Activated naive CD8-positive, alpha-beta T cell treated with anti-CD3 and anti-CD28 coated beads, Interleukin-2, amount 50 U/mL, for 16 hours (primary cell): ENCODE results near the gene CIDEA.

Source experiments
- DNase-seq: peaks from one replicate; pipeline ENCODE4 v3.0.0-alpha.2; 2020; ENCODE audit warnings: low read depth, low spot score

CIDEA gene

GRCh38 chr18:12271376-12272235, 17.4 kb downstream of the CIDEA start:
- peak; percentile 14 for DNase-seq

- DNase-seq, result no peak
Observed at GRCh38 chr18:12274793-12275192, 20.6 kb downstream of the CIDEA start.

- no peak for DNase-seq
Observed at GRCh38 chr18:12276736-12277554, 22.8 kb downstream of the CIDEA start.

- no peak for DNase-seq
Observed at GRCh38 chr18:12278215-12278671, 24.1 kb downstream of the CIDEA start.

DNA sequence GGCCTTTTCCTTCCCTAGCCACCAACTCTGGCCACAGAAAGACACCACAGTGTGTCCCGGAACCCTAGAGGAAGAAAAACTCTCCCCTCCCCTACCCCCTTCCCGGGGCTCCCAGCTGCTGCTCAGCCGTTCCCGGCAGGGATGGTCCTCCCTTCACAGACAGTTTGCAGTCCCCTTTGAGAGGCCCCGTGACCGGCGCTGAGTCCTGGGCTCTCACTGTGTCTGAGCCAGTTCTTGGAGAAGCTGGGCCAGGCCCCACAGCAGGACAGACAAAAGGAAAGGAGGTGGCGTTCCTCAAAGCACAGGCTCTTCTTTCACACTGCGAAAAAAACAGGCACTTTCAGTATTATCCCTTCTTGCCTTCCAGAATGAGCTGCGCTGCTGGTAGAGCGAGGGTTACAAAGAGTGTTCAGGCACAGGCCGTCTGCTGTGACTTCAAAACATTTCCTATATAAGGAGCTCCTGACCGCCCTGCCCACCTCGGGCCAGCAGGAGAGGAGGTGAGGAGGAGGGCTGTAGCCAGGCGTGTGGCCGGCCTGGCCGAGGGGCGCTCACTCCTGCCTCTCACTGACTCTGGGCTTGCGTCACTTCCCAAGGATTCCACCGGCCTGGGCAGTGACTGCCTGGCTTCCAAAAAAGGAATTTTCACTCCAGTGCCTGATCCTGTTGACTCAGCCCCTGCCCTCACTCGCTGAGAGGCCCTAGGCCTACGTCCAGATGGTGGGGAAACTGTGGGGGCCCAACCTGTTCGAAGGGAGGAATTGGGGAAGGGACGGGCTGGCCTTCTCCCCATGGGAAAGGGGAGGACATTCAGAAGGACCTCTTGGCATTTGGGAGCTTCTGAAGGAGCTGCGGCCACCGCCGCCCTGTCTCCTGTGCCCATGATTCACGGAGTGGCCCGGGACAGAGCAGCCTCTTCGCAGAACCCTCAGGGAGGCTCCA, 24.9 kb downstream of the CIDEA start:
- DNase-seq, result no peak

DNA sequence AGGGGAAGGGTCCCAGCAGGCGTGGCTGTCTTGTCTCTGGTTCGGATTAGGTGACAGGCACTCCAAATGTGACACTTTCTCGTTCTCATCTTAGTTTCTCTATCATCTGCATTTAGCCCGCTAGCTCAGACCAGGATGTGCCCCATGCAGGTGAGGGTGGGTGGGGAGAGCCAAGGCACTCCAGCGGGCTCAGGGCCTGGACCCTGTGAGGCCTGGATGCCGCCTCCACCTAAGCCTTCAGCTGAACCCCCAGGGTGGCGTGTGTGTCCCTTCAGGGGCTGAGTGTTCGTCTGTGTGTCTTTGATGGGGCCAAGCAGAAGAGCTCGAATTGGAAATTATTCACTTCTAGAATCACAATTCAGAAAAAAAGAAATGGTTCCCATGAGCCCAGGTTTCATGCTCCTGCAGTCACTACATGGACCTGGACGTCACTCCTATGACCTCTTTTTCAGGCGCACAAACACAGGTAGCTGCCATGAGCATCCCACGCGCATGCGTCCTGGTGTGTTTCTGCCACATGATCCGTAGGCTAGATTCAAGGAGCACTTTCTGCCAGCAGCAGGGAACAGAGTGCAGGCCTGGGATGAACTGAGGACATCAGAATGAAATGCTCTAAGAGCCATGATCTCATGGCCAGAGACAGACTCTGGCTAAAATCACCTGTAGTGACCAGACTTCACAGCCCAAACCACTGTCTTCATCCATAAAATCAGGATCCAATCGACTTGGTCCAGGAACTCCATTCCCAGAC, 25.8 kb downstream of the CIDEA start:
- DNase-seq, result no peak

GRCh38 chr18:12281861-12282260, 27.7 kb downstream of the CIDEA start:
- no peak for DNase-seq

DNA sequence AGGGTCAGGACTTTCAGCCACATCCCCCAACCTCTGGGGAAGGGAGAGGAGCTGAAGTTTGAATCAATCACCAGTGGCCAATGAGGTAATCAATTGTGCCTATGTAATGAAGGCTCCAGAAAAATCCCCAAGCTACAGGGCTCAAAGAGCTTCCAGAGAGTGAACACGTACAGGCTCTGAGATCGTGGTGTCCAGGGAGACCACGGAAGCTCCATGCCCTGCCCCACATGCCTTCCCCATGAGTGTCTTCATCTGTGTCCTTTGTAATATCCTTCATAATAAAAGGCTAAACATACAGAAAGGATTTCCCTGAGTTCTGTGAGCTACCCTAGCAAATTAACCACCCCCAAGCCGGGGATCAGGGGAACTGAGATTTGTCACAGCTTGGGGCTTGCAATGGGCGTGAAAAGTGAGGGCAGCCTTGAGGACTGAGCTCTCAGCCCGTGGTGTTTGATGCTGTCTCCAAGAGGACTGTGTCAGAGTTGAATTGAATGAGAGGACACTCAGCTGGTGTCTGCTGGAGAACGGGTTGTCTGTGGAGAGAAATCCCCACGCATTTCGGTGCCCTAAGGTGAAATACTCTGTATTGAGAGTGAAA, 28.4 kb downstream of the CIDEA start:
- DNase-seq, result no peak

- no peak for DNase-seq
Observed at GRCh38 chr18:12283256-12283655, 29.1 kb downstream of the CIDEA start.

DNA sequence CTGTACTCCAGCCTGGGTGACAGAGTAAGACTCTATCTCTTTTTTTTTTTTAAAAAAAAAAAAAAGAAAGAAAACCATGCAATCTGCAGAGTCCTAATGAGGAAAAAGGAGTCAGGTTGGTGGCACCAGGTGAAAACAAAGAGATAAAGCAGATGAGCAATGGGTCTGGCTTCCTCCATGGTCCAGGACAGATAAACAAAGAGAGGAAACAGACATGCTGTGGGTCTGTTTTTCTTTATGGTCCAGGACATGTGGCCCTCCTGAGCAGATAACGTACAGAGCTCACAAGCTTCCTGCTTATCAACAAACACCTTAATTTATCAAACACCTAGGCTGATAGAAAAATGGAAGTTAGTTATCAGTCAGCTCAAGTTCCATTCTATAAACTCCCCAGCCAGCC, 29.5 kb downstream of the CIDEA start:
- no peak for DNase-seq

- no peak for DNase-seq
Observed at GRCh38 chr18:12287131-12287681, 33.0 kb downstream of the CIDEA start.

DNA sequence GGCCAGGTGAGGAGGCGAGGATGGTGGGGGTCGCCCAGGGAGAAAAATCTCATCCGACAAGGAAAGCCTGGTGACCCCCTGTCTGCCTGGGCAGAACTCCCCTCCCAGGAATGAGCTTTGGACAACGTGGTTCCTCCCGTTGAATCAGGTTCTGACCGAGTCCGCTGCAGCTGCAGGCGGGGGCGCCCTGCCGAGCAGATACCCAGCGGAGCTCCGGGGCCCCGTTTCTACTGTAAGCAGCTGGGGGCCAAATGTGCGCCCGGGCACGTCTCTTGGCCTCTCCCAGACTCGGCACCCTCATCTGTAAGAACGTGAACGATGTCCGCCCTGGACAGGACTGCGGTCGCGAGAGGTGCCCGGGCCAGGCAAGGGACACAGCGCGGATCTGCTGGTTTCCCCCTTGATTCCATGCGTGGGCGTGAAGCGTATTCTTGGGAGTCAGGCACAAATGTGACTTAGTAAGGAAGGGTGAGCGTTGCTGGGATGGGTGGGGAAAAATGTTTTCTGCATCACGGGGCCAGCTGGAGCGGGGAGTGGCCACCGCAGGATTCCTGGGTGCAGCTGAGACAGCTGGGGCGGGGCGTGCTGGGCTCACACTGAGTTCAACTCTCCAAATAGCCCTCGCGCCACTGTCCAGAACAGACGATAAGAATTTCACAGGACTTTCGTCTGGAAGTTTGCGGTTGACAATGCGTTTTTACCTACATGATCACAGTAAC, 33.7 kb downstream of the CIDEA start:
- DNase-seq, result no peak

- DNase-seq, result no peak
Observed at GRCh38 chr18:12288403-12288755, 34.2 kb downstream of the CIDEA start.

GRCh38 chr18:12290086-12290485, 35.9 kb downstream of the CIDEA start:
- no peak for DNase-seq

DNA sequence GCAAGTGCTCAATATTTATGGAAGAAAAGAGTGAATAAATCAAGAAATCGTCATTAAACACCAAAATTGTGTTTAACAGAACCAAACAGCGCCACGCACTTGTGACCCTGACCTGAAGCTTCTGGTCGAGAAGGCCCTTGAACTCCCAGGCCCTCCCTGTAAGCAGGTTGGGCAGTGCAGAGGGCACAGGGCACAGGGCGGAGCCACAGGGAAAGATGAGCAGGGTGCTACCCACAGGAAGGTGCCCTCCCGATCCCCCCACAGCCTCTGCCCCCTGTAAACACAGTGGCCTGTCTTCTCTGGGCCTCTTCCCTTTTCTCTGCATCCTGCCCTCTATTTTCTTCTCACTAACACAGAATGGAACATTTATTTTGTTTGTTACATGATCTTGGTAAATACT, 37.0 kb downstream of the CIDEA start:
- no peak for DNase-seq

DNA sequence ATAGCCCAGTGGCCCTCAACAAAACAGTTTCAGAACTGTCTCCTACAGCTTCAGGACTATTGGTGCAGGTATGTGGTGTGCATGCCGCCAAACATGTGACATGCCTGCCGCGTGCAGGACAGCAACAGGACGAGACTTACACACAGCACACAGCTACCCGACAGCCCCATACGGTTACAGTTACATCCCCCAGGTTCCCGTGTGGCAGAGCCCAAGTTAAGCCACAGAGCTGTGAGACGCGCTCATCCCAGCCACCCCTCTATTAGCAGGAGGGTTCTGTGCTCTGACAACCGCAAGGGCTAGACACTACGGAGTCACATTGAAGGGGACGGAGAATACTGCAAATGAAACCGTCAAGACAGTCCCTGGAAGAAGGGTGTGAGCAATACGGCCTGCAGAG, 37.5 kb downstream of the CIDEA start:
- DNase-seq, result no peak

GRCh38 chr18:12293831-12294230, 39.7 kb downstream of the CIDEA start:
- no peak for DNase-seq

DNA sequence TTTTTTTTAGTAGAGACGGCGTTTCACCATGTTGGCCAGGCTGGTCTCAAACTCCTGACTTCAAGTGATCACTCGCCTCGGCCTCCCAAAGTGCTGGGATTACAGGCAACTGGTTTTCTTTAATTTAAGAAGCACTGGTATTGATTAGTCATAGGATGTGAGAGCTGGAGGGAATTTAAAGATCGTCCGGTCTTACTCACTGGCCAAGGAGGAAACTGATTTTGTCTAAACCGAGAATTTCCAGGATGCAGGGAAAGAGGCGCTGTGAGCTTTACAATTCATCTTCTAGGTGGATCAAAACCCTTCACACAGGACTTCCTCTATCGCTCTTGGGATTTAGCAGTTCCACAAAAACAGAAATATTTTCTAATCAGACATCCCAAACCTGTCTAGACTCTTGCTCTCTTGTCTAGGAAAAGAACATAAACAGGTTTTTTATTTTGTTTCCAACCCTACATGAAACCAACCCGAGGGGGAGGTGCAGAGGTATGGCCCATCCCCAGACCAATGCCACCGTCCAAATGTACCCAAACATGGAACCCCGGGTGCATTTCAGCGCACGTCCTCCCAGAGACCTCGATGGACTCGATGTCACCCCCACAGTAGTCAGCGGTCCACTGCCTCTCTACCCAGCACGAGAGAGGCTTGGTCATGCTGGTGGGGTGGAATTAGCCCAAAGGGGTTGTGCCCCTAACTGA, 41.4 kb downstream of the CIDEA start:
- no peak for DNase-seq

GRCh38 chr18:12296087-12296403, 41.9 kb downstream of the CIDEA start:
- no peak for DNase-seq
